GM12874 (cell line): ENCODE data around the gene FITM2.

ENCODE experiments used
- TF ChIP-seq, protein P1 (sequence below): IDR thresholded peaks from 2 replicates; pipeline ENCODE4 v1.5.1; 2011; ENCODE audit warnings: low read depth, mild to moderate bottlenecking, control low read depth, low read length, moderate library complexity; ENCODE audit not compliant: insufficient read depth

FITM2 gene

GRCh38 chr20:44273231-44274215 lies 37.5 kb downstream of the FITM2 start:
- TF ChIP-seq, protein P1, sequence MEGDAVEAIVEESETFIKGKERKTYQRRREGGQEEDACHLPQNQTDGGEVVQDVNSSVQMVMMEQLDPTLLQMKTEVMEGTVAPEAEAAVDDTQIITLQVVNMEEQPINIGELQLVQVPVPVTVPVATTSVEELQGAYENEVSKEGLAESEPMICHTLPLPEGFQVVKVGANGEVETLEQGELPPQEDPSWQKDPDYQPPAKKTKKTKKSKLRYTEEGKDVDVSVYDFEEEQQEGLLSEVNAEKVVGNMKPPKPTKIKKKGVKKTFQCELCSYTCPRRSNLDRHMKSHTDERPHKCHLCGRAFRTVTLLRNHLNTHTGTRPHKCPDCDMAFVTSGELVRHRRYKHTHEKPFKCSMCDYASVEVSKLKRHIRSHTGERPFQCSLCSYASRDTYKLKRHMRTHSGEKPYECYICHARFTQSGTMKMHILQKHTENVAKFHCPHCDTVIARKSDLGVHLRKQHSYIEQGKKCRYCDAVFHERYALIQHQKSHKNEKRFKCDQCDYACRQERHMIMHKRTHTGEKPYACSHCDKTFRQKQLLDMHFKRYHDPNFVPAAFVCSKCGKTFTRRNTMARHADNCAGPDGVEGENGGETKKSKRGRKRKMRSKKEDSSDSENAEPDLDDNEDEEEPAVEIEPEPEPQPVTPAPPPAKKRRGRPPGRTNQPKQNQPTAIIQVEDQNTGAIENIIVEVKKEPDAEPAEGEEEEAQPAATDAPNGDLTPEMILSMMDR = no peak

DNA sequence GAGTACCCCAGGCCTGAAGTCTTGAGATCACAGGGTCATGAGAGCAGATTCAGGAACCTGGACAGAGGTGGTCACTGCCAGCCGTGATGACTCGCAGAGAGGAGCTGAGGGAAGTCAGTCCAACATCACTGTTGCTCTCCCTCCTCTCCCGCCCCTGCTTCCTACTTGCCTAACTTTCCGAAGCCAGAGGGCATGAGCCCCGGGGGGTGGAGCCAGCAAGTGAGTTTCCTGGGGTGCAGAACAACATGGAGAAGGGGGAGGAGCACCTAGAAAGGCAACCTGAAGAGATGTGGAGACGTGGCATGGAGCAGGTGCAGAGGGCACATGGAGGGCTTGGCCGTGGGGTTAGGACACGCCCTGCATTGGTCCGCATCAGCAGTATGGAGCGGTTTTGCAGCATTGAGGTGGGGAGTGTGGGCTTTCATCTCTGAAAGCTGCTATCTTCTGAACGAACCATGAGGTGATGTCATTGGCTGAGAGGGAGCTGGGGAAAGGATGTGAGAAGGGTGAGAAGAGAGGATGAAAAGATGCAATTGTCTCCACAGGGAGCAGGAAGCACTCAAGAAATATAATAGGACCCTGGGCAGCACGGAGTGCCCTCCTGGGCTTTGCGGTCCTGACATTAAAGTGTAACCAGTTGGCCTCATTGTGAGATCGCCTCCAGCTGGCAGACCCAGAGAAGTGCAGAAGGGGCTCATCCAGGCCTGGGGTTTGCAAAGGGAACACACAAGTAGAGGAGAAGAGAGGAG lies 38.9 kb downstream of the FITM2 start:
- TF ChIP-seq, protein P1 = peak; percentile 38; the same call in 1 of the 2 replicates

DNA sequence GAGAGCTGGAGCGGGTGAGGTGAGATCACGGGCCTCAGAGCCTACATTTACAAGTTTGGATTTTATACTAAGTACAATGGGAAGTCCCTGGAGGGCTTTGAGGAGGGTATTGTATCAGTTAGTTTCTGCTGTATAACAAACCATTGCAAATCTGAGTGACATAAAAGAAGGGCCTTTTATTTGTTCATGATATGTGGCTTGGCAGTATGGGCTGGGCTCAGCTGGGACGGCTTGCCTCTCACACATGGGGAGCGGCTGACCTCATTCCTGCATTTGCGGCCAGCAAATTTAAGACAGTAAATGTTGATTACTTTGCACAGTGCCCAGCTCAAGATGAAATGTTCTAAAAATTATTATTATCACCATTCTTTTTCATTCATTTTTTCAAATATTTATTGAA lies 42.2 kb downstream of the FITM2 start:
- TF ChIP-seq, protein P1 = no peak

- TF ChIP-seq, protein P1 = no peak
Measured at GRCh38 chr20:44264287-44264686, 46.7 kb downstream of the FITM2 start.

GRCh38 chr20:44258226-44258890 lies 52.6 kb downstream of the FITM2 start:
- TF ChIP-seq, protein P1 = no peak

GRCh38 chr20:44256961-44257360 lies 54.0 kb downstream of the FITM2 start:
- TF ChIP-seq, protein P1 = no peak

DNA sequence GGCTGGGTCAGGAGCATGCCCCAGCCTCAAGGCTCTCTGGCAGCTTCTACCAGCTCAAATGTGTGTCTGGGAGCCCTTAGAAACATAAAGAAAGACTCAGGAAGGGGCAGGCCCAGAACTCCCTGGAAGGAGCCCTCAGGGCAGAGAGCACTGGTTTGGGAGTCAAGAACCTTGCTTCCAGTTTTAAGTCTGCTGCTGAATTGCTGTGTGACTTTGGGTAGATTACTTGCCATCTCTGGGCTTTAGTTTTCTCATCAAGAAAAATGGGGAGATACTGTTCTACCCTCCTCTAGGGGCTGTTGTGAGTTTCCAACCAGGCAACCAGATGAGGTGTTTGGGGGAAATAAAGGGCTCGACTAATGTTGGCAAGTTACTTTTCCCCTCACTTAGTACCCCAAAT lies 55.1 kb downstream of the FITM2 start:
- TF ChIP-seq, protein P1 = no peak
